Kidney glomerular epithelial cell (primary cell): ENCODE measurements around the gene GPR146.

Source experiments
- DNase-seq: peaks from one replicate; lab custom pipeline; 2025; lab: John Stamatoyannopoulos, UW

The GPR146 gene

GRCh38 chr7:1012004-1012715, 32.2 kb upstream of the GPR146 start:
- DNase-seq, result no peak

DNA sequence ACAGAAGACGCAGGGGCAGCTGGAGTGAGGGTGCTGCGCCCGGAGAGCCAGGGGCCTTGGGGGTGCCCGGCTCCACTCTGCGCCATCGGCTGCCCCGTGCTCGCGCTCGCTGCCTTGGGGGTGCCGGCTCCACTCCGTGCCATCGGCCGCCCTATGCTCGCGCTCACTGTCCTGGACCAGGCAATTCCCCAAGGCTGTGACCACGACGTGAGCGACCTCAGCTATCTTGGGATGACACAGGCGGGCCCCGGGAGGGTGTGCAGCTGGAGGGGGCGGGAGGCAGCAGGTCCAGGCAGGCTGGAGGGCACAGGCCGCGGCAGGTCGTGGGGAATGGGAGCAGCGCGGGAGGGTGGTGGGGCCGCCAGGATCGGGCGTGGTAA, 31.6 kb upstream of the GPR146 start:
- no peak for DNase-seq

DNA sequence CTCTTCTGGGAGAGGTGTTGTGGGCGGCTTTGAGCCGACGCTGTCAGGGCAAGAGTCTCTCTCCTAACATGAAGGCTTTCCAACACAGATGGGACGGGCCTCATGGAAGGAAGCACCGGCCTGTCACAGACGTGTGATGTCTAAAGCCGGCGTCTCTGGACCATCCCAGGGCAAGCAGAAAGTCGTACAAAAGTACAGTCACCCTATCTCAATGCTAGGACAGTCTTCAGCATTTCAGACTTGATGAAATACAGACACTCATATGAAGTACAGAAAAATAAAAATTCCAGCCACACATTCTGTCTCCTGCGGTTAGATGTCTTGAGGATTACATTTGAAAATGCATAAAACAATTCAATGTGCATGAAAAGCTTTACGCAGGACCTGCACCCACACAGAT, 30.8 kb upstream of the GPR146 start:
- no peak for DNase-seq

GRCh38 chr7:1014681-1015080, 29.7 kb upstream of the GPR146 start:
- DNase-seq, result no peak

GRCh38 chr7:1015196-1016121, 28.9 kb upstream of the GPR146 start:
- DNase-seq, result no peak

DNA sequence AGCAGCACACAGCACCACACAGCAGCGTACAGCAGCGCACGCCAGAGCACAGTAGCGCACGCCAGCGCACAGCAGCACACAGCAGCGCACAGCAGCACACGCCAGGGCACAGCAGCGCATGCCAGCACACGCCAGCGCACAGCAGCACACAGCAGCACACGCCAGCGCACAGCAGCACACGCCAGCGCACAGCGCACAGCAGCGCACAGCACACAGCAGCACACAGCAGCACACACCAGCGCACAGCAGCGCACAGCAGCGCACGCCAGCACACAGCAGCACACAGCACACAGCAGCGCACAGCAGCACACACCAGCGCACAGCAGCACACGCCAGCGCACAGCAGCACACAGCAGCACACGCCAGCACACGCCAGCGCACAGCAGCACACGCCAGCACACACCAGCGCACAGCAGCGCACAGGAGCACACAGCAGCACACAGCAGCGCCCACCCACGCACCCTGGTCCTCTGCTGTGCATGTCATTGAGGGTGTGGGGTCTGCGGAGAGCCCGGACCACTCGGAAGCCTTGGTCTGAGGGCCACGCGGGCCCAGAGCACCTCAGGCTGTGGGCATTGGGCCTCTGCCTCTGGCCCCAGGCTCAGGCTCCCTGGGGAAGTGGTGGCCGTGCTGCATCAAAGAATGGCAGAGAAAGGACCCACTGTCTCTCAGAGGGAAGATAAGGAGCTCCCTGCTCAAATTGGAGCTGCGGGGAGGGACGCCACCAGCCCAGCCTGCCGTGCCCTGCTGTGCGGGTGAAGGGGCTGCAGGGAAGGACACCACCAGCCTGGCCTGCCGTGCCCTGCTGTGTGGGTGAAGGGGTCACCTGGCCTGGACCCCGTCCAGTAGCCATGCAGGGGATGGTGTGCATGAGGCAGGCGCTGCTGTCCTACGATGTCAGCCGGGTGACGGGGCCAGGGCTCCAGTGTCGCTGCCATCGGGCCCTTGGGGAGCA, 27.5 kb upstream of the GPR146 start:
- DNase-seq, result no peak

GRCh38 chr7:1017586-1018333, 26.6 kb upstream of the GPR146 start:
- no peak for DNase-seq

- no peak for DNase-seq
These were observed 26.0 kb upstream of the GPR146 start for GRCh38 chr7:1018334-1018695.

DNA sequence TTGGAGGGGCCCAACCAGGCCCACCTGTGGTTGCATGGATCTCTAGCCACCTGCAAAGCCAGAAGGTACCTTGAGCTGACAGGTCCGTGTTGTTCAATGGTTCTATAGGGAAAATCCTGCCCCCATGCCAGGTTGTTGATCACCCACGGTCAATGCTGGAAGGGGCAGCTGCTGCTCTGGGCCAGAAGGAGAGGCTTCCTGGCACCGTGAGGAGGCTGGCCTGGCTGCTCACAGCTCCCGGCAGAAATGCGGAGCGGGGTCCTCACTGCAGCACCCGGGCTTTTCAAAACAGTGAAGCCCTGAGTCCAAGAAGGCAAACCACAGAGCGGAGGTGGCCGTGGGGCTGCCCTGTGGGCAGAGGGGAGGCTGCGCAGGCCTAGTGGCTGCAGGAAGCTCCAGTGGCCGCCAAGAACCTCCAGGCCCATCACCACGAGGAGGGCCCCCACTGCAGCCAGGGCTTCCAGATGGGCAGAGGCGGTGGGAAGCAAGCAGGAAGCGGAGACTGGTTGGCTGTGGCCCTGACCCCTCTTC, 25.0 kb upstream of the GPR146 start:
- DNase-seq, result no peak

- DNase-seq, result no peak
These were observed 24.3 kb upstream of the GPR146 start for GRCh38 chr7:1019789-1020610.

DNA sequence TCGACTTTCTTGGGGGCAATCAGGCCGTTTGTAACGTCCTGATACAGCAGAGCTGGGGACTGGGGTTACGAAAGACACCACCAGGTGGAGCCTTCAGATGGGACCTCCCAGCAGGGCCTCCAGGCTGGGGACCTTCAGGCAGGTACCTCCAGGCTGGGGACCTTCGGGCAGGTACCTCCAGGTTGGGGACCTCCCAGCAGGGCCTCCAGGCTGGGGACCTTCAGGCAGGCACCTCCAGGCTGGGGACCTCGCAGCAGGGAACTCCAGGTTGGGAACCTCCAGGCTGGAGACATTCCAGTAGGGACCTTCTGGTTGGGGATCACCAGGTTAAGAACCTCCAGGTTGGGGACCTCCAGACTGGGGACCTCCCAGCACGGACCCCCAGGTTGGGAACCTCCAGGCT, 23.5 kb upstream of the GPR146 start:
- no peak for DNase-seq

DNA sequence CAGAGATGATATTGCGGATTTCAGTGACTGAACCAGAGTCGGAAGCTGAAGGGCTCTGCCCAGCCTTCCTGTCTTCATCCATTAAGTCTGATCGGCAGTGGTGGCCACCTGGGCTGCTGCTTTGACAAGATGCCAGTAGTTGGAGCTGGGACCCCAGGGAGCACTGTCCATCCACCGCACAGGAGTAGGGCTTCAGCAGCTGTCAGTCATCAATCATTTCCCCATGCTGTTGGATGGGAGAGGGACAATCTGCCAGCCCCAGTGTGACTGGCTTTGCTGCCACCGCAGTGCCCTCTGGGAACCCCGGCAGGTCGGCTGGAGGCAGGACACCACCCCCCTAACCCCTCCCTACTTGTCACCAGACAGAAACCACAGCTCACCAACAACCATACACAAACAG, 23.0 kb upstream of the GPR146 start:
- no peak for DNase-seq

DNA sequence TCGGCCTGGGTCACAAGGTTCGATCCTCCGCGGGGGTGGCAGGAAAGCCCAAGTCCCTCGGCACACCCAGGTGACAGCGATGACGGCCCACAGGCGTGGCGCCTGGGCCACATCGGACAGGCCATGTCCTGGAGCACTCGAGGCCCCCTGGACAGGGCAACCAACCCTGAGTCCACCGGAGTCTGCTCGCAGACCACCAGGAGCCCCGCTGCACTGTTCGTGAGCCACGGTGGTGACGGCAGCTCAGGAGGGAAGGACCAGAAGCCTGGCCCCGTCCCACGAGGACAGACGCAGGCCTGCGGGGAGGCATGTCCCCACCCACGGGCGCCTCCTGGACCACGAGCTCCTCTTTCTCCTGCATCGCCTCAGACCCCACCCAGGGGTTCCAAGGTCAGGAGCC, 22.4 kb upstream of the GPR146 start:
- no peak for DNase-seq

GRCh38 chr7:1022356-1022755, 22.0 kb upstream of the GPR146 start:
- DNase-seq, result no peak

DNA sequence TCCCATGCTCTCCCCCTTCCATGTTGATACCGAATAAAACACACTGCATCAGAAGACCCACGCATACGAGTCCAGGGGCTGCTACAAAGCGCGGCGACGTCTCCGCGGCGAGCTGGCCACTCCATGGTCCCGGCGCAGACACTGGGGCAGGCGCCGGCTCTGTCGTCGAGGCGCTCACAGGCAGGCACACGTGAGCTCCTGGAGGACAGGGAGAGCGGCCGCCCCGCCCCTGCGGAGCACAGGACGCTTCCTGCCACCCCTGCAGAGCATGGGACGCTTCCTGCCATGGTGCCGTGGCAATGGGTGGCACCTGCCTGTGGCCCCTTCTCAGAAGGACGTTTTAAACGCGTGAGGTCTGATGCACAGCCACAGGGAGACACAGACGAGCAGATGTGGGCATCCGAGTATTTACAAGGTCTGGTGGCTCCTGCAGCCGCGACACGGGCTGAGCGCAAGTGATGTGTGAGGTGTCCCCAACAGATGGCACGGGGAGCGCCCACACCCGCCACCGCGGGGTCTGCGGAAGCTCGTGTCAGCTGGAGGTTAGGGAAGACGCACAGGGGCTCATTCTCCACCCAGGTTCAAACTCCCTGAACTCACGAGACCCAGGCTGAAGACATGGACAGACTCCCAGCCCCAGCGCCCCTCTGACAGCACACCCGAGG, 21.4 kb upstream of the GPR146 start:
- DNase-seq, result no peak

DNA sequence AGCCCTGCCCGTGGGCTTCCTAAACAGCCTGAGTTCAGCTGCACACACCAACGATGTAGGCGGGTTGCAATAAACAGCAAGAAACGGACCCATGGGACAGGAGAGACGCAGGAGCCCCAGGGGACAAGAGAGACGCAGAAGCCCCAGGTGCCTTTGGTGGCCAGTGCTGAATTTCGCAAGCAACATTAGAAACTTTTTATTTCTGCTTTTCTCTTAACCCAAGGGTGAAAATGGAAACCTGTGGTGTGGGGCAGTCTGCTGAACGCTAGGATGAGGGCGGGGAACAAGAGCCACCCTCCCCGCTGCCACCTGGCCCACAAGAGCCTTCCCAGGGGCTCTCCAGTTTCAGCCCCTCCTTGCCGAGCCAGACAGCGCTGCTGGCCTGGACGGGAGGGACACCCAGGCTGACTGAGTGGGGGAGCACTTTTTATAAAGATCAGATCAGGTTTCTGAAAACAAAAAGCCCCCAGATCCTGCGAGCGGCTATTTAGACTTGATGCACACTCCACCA, 20.0 kb upstream of the GPR146 start:
- DNase-seq, result no peak

GRCh38 chr7:1024876-1025742, 19.2 kb upstream of the GPR146 start:
- no peak for DNase-seq

DNA sequence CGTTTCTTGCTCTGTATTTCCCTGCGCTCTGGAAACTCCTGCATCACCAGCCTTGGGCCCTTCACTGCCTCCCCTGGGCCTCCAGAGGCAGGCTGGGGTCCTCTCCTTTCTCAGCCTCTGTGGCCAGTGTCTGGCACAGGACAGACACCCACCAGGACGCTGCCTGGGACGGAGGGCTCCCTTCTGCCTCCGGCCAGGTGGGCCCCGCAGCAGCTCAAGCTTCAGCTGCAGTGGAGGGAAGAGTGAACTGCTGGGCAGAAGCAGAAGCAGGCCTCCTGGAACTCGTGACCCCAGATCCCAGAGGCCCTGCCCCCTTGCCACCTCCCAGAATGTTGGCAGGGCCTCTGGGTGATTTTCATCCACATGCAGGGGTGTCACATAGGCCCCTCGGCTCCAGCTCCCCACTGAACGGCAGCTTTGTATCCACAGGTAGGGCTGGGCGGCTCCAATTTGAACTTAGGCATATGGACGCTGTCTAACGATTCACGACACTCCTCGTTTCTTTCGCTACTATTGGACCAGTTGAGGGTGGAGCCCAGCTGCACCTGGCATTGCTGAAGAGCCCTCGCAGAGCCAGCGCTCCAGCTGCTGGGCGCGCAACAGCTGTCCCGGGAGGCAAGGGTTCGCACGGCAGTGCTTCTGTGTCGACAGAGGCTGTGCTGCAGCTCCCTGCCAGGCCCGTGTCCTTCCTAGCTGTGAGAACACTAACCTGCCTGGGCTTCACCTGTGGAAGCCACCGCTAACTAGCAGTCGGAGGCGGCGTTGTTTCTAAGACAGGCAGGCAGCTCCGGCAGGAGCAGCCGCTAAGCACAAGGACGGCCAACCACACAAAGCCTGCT, 18.4 kb upstream of the GPR146 start:
- DNase-seq, result no peak
